T-helper 2 cell treated with Interferon-gamma antibody and Interleukin-4, amounts not matched to agents 5 μg/mL and 100 μg/mL, for 36 hours (primary cell): ENCODE measurements around the gene PNLIPRP2.

Source experiments
- DNase-seq: peaks from one replicate; pipeline ENCODE4 v3.0.0; 2021; ENCODE audit warnings: low spot score
- H3K27ac Mint-ChIP-seq: one replicate; pipeline ENCODE4 v1.8.0; 2021; ENCODE audit warnings: mild to moderate bottlenecking, mixed read lengths
- H3K27me3 Mint-ChIP-seq: one replicate; pipeline ENCODE4 v1.8.0; 2021; ENCODE audit warnings: low read depth, mixed read lengths
- H3K36me3 Mint-ChIP-seq: one replicate; pipeline ENCODE4 v1.8.0; 2021; ENCODE audit warnings: low read depth, mixed read lengths
- H3K4me1 Mint-ChIP-seq: one replicate; pipeline ENCODE4 v1.8.0; 2021; ENCODE audit warnings: low read depth, mixed read lengths
- H3K4me3 Mint-ChIP-seq: one replicate; pipeline ENCODE4 v1.8.0; 2022; ENCODE audit warnings: mild to moderate bottlenecking, moderate library complexity, mixed read lengths
- H3K9me3 Mint-ChIP-seq: one replicate; pipeline ENCODE4 v1.8.0; 2021; ENCODE audit warnings: mixed read lengths

The PNLIPRP2 gene

GRCh38 chr10:116602648-116603400 lies 17.9 kb upstream of the PNLIPRP2 start:
- Mint-ChIP-seq H3K4me3 (no peak overlapping the region), H3K4me1 (no peaks in the 10 kb centered on the region), H3K36me3 (no peaks in the 10 kb centered on the region), H3K9me3 (no peaks in the 10 kb centered on the region), H3K27me3 (no peaks in the 10 kb centered on the region), H3K27ac (no peak overlapping the region)
- DNase-seq, result no peak

DNA sequence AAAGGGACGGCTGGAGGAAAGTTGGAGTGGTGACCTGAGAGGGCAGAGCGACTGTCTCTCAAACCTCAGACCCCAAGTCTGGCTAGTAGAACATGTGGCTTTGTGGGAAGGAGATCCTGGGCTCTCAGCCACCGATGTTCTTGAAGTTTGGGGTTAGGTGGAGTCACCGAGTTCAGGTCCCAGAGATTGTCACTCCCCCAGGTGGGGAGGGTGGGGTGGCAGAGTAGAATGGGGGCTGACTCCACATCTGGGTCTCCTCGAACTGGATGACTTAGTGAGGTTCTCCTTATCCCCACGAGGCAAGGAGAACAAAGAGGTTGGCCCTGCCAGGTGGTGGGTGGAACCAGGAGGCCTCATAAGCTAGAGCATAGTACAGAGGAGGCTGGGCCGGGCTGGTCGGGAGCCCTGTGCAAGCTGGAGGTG lies 14.7 kb upstream of the PNLIPRP2 start:
- Mint-ChIP-seq H3K4me1 (no peaks in the 10 kb centered on the region), H3K9me3 (no peaks in the 10 kb centered on the region), H3K27ac (no peak overlapping the region), H3K27me3 (peaks cover 7% of the 10 kb centered on the region), H3K4me3 (no peak overlapping the region), H3K36me3 (no peaks in the 10 kb centered on the region)
- DNase-seq, result no peak

DNA sequence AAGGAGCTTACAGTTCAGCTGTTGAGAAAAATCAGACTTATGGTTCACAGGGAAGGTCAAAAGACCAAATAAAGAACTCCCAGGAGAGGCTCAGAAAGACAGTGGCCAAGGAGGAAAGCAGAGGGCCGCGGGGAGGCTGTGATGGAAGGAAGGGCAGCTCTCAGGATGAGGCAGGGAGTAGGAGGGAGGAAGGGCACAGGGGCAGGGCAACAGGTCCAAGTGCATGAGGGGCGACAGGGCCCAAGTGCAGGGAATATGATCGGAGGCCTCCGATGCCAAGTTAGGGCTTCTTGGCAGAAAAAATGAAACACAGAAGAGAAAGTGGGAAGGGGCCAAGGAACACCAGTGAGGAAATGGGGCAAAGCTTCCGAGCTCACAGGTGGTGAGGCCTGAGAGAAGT lies 13.4 kb upstream of the PNLIPRP2 start:
- Mint-ChIP-seq H3K27me3 (peaks cover 7% of the 10 kb centered on the region), H3K36me3 (no peaks in the 10 kb centered on the region), H3K4me3 (no peak overlapping the region), H3K27ac (no peak overlapping the region), H3K4me1 (no peaks in the 10 kb centered on the region), H3K9me3 (no peaks in the 10 kb centered on the region)
- no peak for DNase-seq

DNA sequence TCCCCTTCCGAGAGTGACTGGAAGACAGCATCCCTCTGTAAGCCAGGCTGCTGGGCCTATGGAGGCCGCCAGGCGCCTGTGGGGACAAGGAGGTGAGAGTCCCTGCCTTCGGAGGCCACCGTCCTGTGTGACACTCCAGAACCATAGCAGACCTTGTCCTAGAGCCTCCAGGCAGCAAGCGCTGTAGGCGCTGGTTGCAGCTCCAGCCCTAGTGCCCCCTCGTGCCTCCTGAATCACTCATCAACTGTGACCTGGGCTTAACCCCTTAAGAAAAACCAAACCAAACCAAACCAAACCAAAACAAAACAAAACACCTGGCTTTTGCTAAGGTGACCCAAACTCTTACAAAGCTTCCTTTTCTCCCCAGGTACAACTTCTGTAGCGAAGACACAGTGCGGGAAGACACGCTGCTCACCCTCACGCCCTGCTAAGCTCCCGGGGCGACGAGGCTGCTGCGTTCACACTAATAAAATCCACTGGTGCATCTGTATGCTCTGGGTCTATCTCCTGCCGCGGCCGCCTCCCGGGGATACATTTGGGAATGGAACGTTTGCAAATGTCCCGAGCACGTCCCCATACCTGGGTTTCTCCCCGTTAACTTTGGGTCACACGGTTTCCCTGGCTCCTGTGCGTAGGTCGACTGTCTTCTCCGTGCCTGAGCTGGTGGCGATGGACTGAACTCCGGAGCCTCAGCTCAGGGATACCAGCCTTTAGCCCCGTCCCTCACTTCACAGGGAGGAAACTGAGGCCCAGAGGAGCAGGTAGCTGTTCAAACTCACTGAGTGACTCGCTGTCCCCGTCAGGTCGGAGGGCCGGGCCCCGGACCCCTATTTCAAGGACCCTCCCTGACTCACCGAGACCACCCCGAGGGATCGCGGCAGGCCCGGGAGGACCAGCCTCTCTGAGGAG lies 11.8 kb upstream of the PNLIPRP2 start:
- H3K27ac Mint-ChIP-seq, result no peak overlapping the region
- no peaks in the 10 kb centered on the region for H3K9me3 Mint-ChIP-seq
- no peaks in the 10 kb centered on the region for H3K4me1 Mint-ChIP-seq
- H3K27me3 Mint-ChIP-seq, result peaks cover 7% of the 10 kb centered on the region
- no peak for DNase-seq
- no peak overlapping the region for H3K4me3 Mint-ChIP-seq
- no peaks in the 10 kb centered on the region for H3K36me3 Mint-ChIP-seq

DNA sequence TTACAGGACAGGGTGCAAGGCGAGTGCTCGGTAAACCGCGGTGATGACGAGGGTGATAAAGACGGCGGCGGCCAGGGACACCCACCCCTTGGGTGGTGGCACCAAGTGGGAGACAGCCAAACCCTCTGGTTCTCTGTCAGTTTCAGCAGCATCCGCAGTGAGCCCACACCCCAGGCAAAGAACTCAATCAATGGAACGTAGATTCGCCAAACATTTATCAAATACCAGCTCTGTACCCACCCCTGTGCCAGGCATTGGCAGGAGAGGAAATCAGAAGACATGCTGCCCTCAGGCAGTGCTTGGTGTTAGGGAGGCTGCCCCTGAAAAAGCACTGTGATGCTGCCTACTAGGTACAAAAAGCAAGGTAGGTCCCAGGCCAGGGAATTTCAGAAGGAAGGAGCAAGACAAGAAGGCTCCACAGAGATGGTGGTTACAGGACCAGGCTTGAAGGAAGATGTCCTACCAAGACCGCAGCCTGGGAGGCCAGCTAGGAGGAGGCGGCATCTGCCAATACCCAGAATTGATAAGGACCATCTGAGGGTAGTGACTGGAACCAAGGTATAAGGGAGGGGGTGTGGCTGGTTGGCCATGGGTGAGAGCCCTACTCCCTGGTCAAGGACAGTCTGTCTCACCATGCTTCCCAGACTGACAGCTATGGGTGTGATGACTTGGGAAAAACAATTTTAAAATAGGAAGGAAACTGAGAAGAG lies 10.2 kb upstream of the PNLIPRP2 start:
- H3K4me3 Mint-ChIP-seq, result no peak overlapping the region
- no peaks in the 10 kb centered on the region for H3K9me3 Mint-ChIP-seq
- no peak overlapping the region for H3K27ac Mint-ChIP-seq
- no peak for DNase-seq
- peaks cover 7% of the 10 kb centered on the region for H3K27me3 Mint-ChIP-seq
- H3K36me3 Mint-ChIP-seq, result no peaks in the 10 kb centered on the region
- no peaks in the 10 kb centered on the region for H3K4me1 Mint-ChIP-seq

DNA sequence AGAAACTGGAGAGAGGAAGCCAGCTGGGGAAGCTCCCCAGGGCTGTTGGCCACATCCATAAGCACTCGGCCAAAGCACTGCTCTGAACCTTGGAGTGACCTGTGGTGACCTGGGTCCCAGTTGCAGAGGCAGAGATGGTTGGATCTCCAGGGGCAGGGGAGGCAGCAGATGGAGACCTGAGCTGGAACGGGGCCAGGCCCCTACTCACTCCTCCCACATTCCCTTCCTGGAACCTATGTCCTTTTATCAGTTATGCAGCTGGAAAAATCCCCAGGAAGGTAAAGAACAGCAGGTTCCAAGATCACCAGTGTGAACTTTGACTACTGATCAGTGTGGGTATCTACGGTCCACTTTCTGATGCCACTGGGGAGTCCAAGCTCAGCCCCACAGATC lies 9.6 kb upstream of the PNLIPRP2 start:
- H3K27ac Mint-ChIP-seq, result no peak overlapping the region
- no peaks in the 10 kb centered on the region for H3K36me3 Mint-ChIP-seq
- H3K4me1 Mint-ChIP-seq, result no peaks in the 10 kb centered on the region
- no peak overlapping the region for H3K4me3 Mint-ChIP-seq
- no peaks in the 10 kb centered on the region for H3K9me3 Mint-ChIP-seq
- no peak for DNase-seq
- peaks cover 7% of the 10 kb centered on the region for H3K27me3 Mint-ChIP-seq

DNA sequence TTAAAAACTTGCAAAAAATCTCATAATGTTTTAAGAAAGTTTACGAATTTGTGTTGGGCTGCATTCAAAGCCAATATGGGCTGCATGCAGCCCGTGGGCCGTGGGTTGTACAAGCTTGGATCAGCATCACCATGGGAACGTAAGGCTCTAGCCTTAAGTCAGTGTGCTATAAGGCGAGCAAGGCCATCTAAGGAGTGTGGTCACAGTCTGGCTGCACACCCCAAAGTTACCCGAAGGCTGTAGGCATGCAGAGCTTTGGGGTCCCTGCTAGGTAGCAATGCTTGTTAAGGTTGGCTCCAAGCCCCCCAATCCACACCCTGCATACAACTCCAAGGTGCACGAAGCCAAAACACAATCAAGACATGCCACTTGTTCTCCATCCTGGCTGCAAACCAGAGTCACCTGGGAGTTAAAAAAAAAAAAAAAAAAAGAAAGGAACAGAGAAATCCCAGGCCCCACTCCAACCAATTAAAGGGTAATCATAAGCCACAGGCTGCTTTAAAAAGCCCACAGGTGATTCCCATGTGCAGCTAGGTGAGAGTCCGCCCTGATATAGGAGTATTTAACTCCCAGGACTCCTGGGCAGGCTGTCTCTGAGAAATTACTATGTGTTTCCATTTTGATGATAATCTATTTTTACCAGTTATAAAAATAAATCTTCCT lies 8.5 kb upstream of the PNLIPRP2 start:
- Mint-ChIP-seq H3K27me3 (peaks cover 7% of the 10 kb centered on the region), H3K27ac (no peak overlapping the region), H3K4me3 (no peak overlapping the region), H3K9me3 (no peaks in the 10 kb centered on the region), H3K36me3 (no peaks in the 10 kb centered on the region), H3K4me1 (no peaks in the 10 kb centered on the region)
- no peak for DNase-seq

GRCh38 chr10:116613471-116613870 lies 7.3 kb upstream of the PNLIPRP2 start:
- no peak overlapping the region for H3K4me3 Mint-ChIP-seq
- no peaks in the 10 kb centered on the region for H3K9me3 Mint-ChIP-seq
- H3K27me3 Mint-ChIP-seq, result peaks cover 7% of the 10 kb centered on the region
- H3K36me3 Mint-ChIP-seq, result no peaks in the 10 kb centered on the region
- H3K27ac Mint-ChIP-seq, result no peak overlapping the region
- DNase-seq, result no peak
- H3K4me1 Mint-ChIP-seq, result no peaks in the 10 kb centered on the region

GRCh38 chr10:116614796-116615195 lies 6.0 kb upstream of the PNLIPRP2 start:
- Mint-ChIP-seq H3K27me3 (no peaks in the 10 kb centered on the region), H3K36me3 (no peaks in the 10 kb centered on the region), H3K4me1 (no peaks in the 10 kb centered on the region), H3K27ac (no peak overlapping the region), H3K4me3 (no peak overlapping the region), H3K9me3 (no peaks in the 10 kb centered on the region)
- no peak for DNase-seq

- H3K4me3 Mint-ChIP-seq, result no peak overlapping the region
- no peaks in the 10 kb centered on the region for H3K4me1 Mint-ChIP-seq
- no peaks in the 10 kb centered on the region for H3K27me3 Mint-ChIP-seq
- no peak overlapping the region for H3K27ac Mint-ChIP-seq
- no peaks in the 10 kb centered on the region for H3K36me3 Mint-ChIP-seq
- DNase-seq, result no peak
- H3K9me3 Mint-ChIP-seq, result no peaks in the 10 kb centered on the region
Measured at GRCh38 chr10:116615199-116615776, 5.5 kb upstream of the PNLIPRP2 start.

DNA sequence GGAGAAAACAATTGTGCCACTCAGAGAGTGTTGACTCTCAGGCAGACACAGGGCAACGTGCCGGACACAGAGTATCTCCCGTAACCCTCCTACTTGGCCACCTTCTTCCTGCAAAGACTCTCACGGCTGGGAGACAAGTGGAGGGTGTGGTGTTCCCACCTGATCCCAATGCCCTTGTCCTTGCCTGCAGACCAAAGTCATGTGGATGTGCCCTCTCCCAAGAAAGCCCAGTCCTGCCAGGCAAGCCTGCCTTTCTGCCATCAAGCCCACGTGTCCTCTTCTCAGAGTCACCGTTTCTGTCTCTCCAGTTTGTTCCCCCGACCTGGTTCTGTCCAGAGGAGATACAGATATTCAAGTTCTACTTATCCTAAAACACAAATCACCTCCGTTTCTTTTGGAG lies 723 bp downstream of the PNLIPRP2 start:
- H3K4me3 Mint-ChIP-seq, result no peak overlapping the region
- no peaks in the 10 kb centered on the region for H3K9me3 Mint-ChIP-seq
- H3K4me1 Mint-ChIP-seq, result no peaks in the 10 kb centered on the region
- H3K27ac Mint-ChIP-seq, result no peak overlapping the region
- H3K27me3 Mint-ChIP-seq, result no peaks in the 10 kb centered on the region
- no peak for DNase-seq
- no peaks in the 10 kb centered on the region for H3K36me3 Mint-ChIP-seq

DNA sequence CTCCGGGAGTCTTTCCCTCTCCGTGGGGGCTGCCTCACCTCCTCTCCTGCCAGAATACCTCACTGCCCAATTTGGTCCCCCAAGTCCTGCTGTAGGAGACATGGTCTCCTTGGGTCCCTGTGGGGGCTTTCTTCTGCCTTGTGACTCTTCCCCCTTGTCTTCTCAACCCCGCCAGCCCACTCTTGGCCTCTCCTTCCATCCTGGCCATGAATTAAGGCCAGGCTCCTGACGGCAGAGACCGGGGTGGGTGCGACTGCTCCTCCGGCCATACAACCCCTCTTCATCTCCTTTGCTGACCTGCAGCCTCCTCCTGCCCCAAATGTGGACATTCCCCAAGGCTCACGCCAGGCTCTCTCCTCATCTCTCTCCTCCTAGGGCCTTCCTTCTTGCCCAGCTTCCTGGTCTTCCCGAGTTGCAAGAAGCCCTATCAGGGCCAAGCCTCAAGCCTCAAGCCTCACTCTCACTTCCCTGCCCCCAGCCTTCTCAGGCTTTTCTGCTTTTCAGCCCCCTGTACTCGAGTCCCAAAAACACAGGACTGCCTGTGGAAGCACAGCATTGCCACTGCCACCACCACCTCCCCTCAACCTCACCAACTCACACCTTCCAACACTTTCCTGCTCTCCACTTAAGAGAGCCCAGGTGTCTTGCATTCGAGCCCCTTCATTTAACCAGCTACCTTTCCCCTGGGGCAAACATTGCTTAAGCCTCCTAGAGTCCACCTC lies 1.3 kb downstream of the PNLIPRP2 start:
- DNase-seq, result no peak
- H3K4me3 Mint-ChIP-seq, result no peak overlapping the region
- no peak overlapping the region for H3K27ac Mint-ChIP-seq
- peaks cover 2% of the 10 kb centered on the region for H3K27me3 Mint-ChIP-seq
- no peaks in the 10 kb centered on the region for H3K4me1 Mint-ChIP-seq
- H3K9me3 Mint-ChIP-seq, result no peaks in the 10 kb centered on the region
- no peaks in the 10 kb centered on the region for H3K36me3 Mint-ChIP-seq

- Mint-ChIP-seq H3K36me3 (no peaks in the 10 kb centered on the region), H3K9me3 (no peaks in the 10 kb centered on the region), H3K27ac (no peak overlapping the region), H3K4me3 (no peak overlapping the region), H3K4me1 (no peaks in the 10 kb centered on the region), H3K27me3 (peaks cover 4% of the 10 kb centered on the region)
- no peak for DNase-seq
Measured at GRCh38 chr10:116625845-116626244, 5.1 kb downstream of the PNLIPRP2 start.
